Measurements from ENCODE around the gene OR8G1. TPM values are rescaled to one million over a fixed set of nuclear protein-coding genes. Genes with fewer than 3 reads are reported as not detected.

The OR8G1 gene
- total and polyA plus RNA-seq, 2 of the 8 experiments (the other 6 are each of a cell fraction or from before 2014, with no cell fraction given), result not detected

DNA sequence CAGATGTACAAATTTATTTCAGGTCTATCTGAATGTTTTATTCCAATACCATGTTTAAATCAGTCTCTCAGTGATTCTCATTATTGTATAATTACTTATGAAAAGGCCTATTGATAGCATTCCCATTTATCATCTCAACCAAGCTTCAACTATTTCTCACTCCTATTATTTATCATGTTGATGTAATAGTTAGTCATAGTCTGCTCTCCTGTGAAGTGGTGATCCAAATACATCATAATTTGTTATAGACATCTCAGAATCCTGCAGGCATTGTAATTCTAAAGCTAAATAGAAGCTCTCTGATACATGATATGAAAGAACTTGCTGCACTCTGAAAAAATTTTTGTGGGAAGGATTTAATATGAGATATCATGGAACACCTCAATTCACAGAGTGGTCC, 21.8 kb upstream of the OR8G1 start:
- no peak overlapping the region for H2BK5ac ChIP-seq (ENCODE audit: low read depth, low read length)
- no peak overlapping the region for H3K4me3 ChIP-seq (ENCODE audit: extremely low read depth in 1 of 4, insufficient read depth in 2 of 4, low read depth in 3 of 4, low read length in 4 of 4)
- H3K27me3 ChIP-seq (replicated peaks in 1 of 4; ENCODE audit: control insufficient read depth in 3 of 4, extremely low read depth in 1 of 4, insufficient read depth in 3 of 4, low read length in 3 of 4), result no peaks in the 10 kb centered on the region
- H3K4me1 ChIP-seq (replicated peaks in 1 of 4; ENCODE audit: control insufficient read depth in 3 of 4, insufficient read depth in 4 of 4, low read length in 3 of 4), result no peaks in the 10 kb centered on the region
- H3K79me1 ChIP-seq (ENCODE audit: low read depth, low read length), result no peaks in the 10 kb centered on the region
- POLR2A ChIA-PET (ENCODE audit: partially characterized antibody), result no interaction called here
- no peak overlapping the region for H2AFZ ChIP-seq (ENCODE audit: low read length)
- no peak for FAIRE-seq
- no peaks in the 10 kb centered on the region for H3K79me2 ChIP-seq (ENCODE audit: control insufficient read depth in 1 of 2, insufficient read depth in 2 of 2, low read length in 2 of 2)
- H2BK120ac ChIP-seq (replicated peaks; ENCODE audit: low read depth, low read length), result no peak overlapping the region
- H4K8ac ChIP-seq (ENCODE audit: extremely low read depth, insufficient read depth, low read length), result no peak overlapping the region
- H3K9ac ChIP-seq (replicated peaks in 1 of 4; ENCODE audit: extremely low read depth in 1 of 4, low read depth in 3 of 4, low read length in 3 of 4), result no peak overlapping the region
- H4K91ac ChIP-seq (replicated peaks; ENCODE audit: insufficient read length, low read length), result no peak overlapping the region
- no peaks in the 10 kb centered on the region for H3K36me3 ChIP-seq (ENCODE audit: control insufficient read depth in 2 of 4, insufficient read depth in 4 of 4, low read length in 3 of 4)
- no peak overlapping the region for H3K23ac ChIP-seq (ENCODE audit: insufficient read length)
- no peak overlapping the region for H3K56ac ChIP-seq (replicated peaks; ENCODE audit: insufficient read length, low read depth, low read length)
- H4K5ac ChIP-seq (ENCODE audit: insufficient read length, low read depth, low read length), result no peak overlapping the region
- CTCF ChIA-PET (ENCODE audit: partially characterized antibody), result interaction anchor here (0.6 to 1.8 kb wide), 4 partner anchors 36 to 507 kb away, joined by 3 to 5 read pairs (median 3); no protein-coding TSS in a partner anchor
- no peak overlapping the region for H3K14ac ChIP-seq (ENCODE audit: insufficient read length)
- H3K27ac ChIP-seq (ENCODE audit: low read depth, low read length), result no peak overlapping the region
- DNase-seq (ENCODE audit: low read depth in 1 of 2, low spot score in 2 of 2), result no peak
- no peaks in the 10 kb centered on the region for H3K9me3 ChIP-seq (ENCODE audit: insufficient read depth in 2 of 2, low read depth in 1 of 2, low read length in 1 of 2)
- no peak overlapping the region for H3K4ac ChIP-seq (replicated peaks; ENCODE audit: insufficient read length, low read depth, low read length)
- H4K20me1 ChIP-seq (replicated peaks in 1 of 2; ENCODE audit: control insufficient read depth in 1 of 2, insufficient read depth in 2 of 2, low read length in 2 of 2), result no peaks in the 10 kb centered on the region
- H2AK5ac ChIP-seq (ENCODE audit: low read depth, low read length), result no peak overlapping the region
- no peak overlapping the region for H3K4me2 ChIP-seq (ENCODE audit: insufficient read depth in 1 of 2, low read depth in 2 of 2, low read length in 2 of 2)
- H3K18ac ChIP-seq (ENCODE audit: extremely low read depth, low read length), result no peak overlapping the region
- H2BK20ac ChIP-seq (ENCODE audit: low read length), result no peak overlapping the region
- TF ChIP-seq POLR2AphosphoS5 (IDR thresholded peaks at IDR 0.05; ENCODE audit: low read depth, low read length) (no peak), TAF1 (IDR thresholded peaks at IDR 0.05; ENCODE audit: low read depth, low read length) (no peak), CREB1 (IDR thresholded peaks at IDR 0.05) (no peak), CHD2 (IDR thresholded peaks at IDR 0.05; ENCODE audit: low read length) (no peak), BACH1 (IDR thresholded peaks at IDR 0.05; ENCODE audit: low read length) (no peak), SP2 (IDR thresholded peaks at IDR 0.05; ENCODE audit: low read length) (no peak), SAP30 (IDR thresholded peaks at IDR 0.05; ENCODE audit: insufficient read depth, insufficient replicate concordance, low read length) (no peak), SIX5 (IDR thresholded peaks at IDR 0.05; ENCODE audit: low read depth, low read length) (no peak), BCL11A (IDR thresholded peaks at IDR 0.05; ENCODE audit: low read depth in 2 of 2, low read length in 2 of 2) (no peak), CTBP2 (IDR thresholded peaks at IDR 0.05; ENCODE audit: borderline replicate concordance, insufficient read depth, insufficient read length, low read length) (no peak), SIRT6 (IDR thresholded peaks at IDR 0.05; ENCODE audit: low read length) (no peak), YY1 (IDR thresholded peaks at IDR 0.05; ENCODE audit: low read depth, low read length) (no peak), FOSL1 (IDR thresholded peaks at IDR 0.05; ENCODE audit: insufficient read depth, low read depth, low read length) (no peak), BRCA1 (IDR thresholded peaks at IDR 0.05; ENCODE audit: low read depth, low read length) (no peak), HDAC6 (IDR thresholded peaks at IDR 0.05; ENCODE audit: low read depth, low read length) (no peak), SRF (IDR thresholded peaks at IDR 0.05; ENCODE audit: low read depth, low read length) (no peak), GABPA (IDR thresholded peaks at IDR 0.05; ENCODE audit: borderline replicate concordance, insufficient read depth, low read length) (no peak), JUN (IDR thresholded peaks at IDR 0.05; ENCODE audit: low read depth, low read length) (no peak)
- no peak overlapping the region for H2BK15ac ChIP-seq (ENCODE audit: low read length)
- no peak overlapping the region for H2BK12ac ChIP-seq (ENCODE audit: low read depth, low read length)
- no peaks in the 10 kb centered on the region for H3K23me2 ChIP-seq (ENCODE audit: low read depth, low read length)

Measured in H1 (cell line).